Body of pancreas (tissue), 4 donors: ENCODE measurements around the gene RSPH9. TPM values are rescaled to one million over a fixed set of nuclear protein-coding genes. Genes with fewer than 3 reads are reported as not detected.

ENCODE experiments used
- ATAC-seq: fragments of 150-250 bp; one replicate; pipeline ENCODE4 v1.9.1; 2016
- DNase-seq, 4 donors: peaks; one replicate each; pipeline ENCODE4 v3.0.0-alpha.2; 2019
- H3K27ac ChIP-seq, 4 donors: fragments of 200-600 bp; sonication (generic); 1 replicate in 3 of 4; 2 replicates in 1 of 4; pipeline versions ENCODE4 v1.5.1 to v1.6.1; 2016 to 2019; ENCODE audit warnings: mild to moderate bottlenecking in 1 of 4, mixed read lengths in 1 of 4, moderate library complexity in 1 of 4
- H3K27me3 ChIP-seq, 2 donors: fragments of 200-600 bp; sonication (generic); one replicate each; pipeline ENCODE4 v1.6.0; 2016; ENCODE audit warnings: mild to moderate bottlenecking in 1 of 2
- H3K36me3 ChIP-seq, 2 donors: fragments of 200-600 bp; sonication (generic); replicated peaks in 1 of 2; 2 replicates each; pipeline ENCODE4 v1.5.1; 2016; ENCODE audit warnings: low read depth in 2 of 2; ENCODE audit not compliant: insufficient read depth in 1 of 2
- H3K4me1 ChIP-seq: fragments of 200-600 bp; sonication (generic); one replicate; pipeline ENCODE4 v1.6.0; 2016
- H3K4me3 ChIP-seq, 2 donors: fragments of 200-600 bp; sonication (generic); 1 replicate in 1 of 2; 2 replicates in 1 of 2; pipeline ENCODE4 v1.5.1; 2016 to 2019
- H3K9me3 ChIP-seq, 3 donors: fragments of 200-600 bp; sonication (generic); 1 replicate in 2 of 3; 2 replicates in 1 of 3; pipeline ENCODE4 v1.5.1; 2016
- CTCF ChIP-seq, 7 experiments: fragments of 450-650 bp in 4 of 7; fragments of 200-600 bp in 3 of 7; sonication (generic) in 3 of 7; IDR thresholded peaks; one replicate each; pipeline ENCODE4 v1.5.1; 2016 to 2019; ENCODE audit warnings: antibody characterized with exemption in 7 of 7
- POLR2A ChIP-seq, 3 donors: fragments of 450-650 bp; IDR thresholded peaks; one replicate each; pipeline ENCODE4 v1.6.1; 2016; ENCODE audit warnings: antibody characterized with exemption in 3 of 3, mild to moderate bottlenecking in 2 of 3
- WGBS, 2 donors: methylation state at CpG; one replicate each; pipeline ENCODE4 v1.1.5; 2017; 5-methylcytosine and 5-hydroxymethylcytosine counted together
- intact Hi-C: fragments of 100-400 bp; cut with DNase I; formaldehyde crosslinking; loops from one replicate; pipeline ENCODE4 v1.15.1; 2023
- total RNA-seq, 2 donors: library from RNA; depleted of rRNA; stranded (reverse); fragments of >200 nt; gene quantifications; one replicate each; pipeline ENCODE4 v1.1.0, GENCODE V29; 2016

Gene RSPH9
- total RNA-seq, 2 donors from 2014 or later: not detected

- TF ChIP-seq POLR2A (IDR thresholded peaks at IDR 0.05) (no peak), CTCF (IDR thresholded peaks at IDR 0.05) (no peak)
- intact Hi-C loops: no loop called here
- Histone ChIP-seq H3K36me3 (peaks cover 0 to 22% of the 10 kb centered on the region in 2 donors), H3K4me3 (no peak overlapping the region), H3K9me3 (no peaks in the 10 kb centered on the region), H3K27me3 (no peaks in the 10 kb centered on the region), H3K4me1 (peaks cover 15% of the 10 kb centered on the region), H3K27ac (no peak overlapping the region)
- WGBS, 2 donors: 57 to 76% methylated on average over 7 of the region's 7 CpGs
- no peak for DNase-seq
- ATAC-seq: no peak
Measured at GRCh38 chr6:43677759-43678158, 32.9 kb downstream of the RSPH9 start.

GRCh38 chr6:43678341-43678740, 33.5 kb downstream of the RSPH9 start:
- peaks cover 10% of the 10 kb centered on the region for H3K4me1 ChIP-seq
- ATAC-seq: no peak
- H3K4me3 ChIP-seq: no peak overlapping the region
- intact Hi-C loops: no loop called here
- no peaks in the 10 kb centered on the region for H3K27me3 ChIP-seq
- no peak for DNase-seq
- WGBS, 2 donors: 90 to 92% methylated on average over 7 of the region's 7 CpGs
- TF ChIP-seq CTCF (IDR thresholded peaks at IDR 0.05): no peak
- no peak for TF ChIP-seq POLR2A (IDR thresholded peaks at IDR 0.05)
- H3K9me3 ChIP-seq: no peaks in the 10 kb centered on the region
- H3K27ac ChIP-seq: no peak overlapping the region
- peaks cover 0 to 22% of the 10 kb centered on the region in 2 donors for H3K36me3 ChIP-seq

- H3K9me3 ChIP-seq: no peaks in the 10 kb centered on the region
- DNase-seq (no peak), ATAC-seq (no peak)
- H3K4me1 ChIP-seq: peaks cover 3% of the 10 kb centered on the region
- no peak overlapping the region for H3K4me3 ChIP-seq
- 88 to 89% methylated on average over 6 of the region's 6 CpGs for WGBS, 2 donors
- no peaks in the 10 kb centered on the region for H3K27me3 ChIP-seq
- no peak for TF ChIP-seq POLR2A (IDR thresholded peaks at IDR 0.05)
- TF ChIP-seq CTCF (IDR thresholded peaks at IDR 0.05): no peak
- H3K27ac ChIP-seq: no peak overlapping the region
- intact Hi-C loops: no loop called here
- peaks cover 0 to 20% of the 10 kb centered on the region in 2 donors for H3K36me3 ChIP-seq
Measured at GRCh38 chr6:43679057-43679456, 34.2 kb downstream of the RSPH9 start.

- H3K27me3 ChIP-seq: no peaks in the 10 kb centered on the region
- TF ChIP-seq CTCF (IDR thresholded peaks at IDR 0.05): no peak
- no peak for TF ChIP-seq POLR2A (IDR thresholded peaks at IDR 0.05)
- no peaks in the 10 kb centered on the region for H3K9me3 ChIP-seq
- intact Hi-C loops: no loop called here
- 81% methylated on average over 11 of the region's 11 CpGs for WGBS, 2 donors
- ATAC-seq (no peak), DNase-seq (no peak)
- H3K4me3 ChIP-seq: no peak overlapping the region
- H3K36me3 ChIP-seq: peaks cover 0 to 10% of the 10 kb centered on the region in 2 donors
- H3K27ac ChIP-seq: no peak overlapping the region
- H3K4me1 ChIP-seq: no peaks in the 10 kb centered on the region
Measured at GRCh38 chr6:43680308-43681200, 35.7 kb downstream of the RSPH9 start.

GRCh38 chr6:43681303-43681702, 36.5 kb downstream of the RSPH9 start:
- no peak for TF ChIP-seq CTCF (IDR thresholded peaks at IDR 0.05)
- TF ChIP-seq POLR2A (IDR thresholded peaks at IDR 0.05): no peak
- Histone ChIP-seq H3K36me3 (peaks cover 0 to 8% of the 10 kb centered on the region in 2 donors), H3K9me3 (no peaks in the 10 kb centered on the region), H3K27me3 (no peaks in the 10 kb centered on the region), H3K27ac (no peak overlapping the region), H3K4me1 (peaks cover 7% of the 10 kb centered on the region), H3K4me3 (no peak overlapping the region)
- ATAC-seq (no peak), DNase-seq (no peak)
- intact Hi-C loops: no loop called here
- WGBS, 2 donors: 80 to 91% methylated on average over 5 of the region's 5 CpGs
